ENCODE data around the gene BTRC. TPM values are rescaled to one million over a fixed set of nuclear protein-coding genes. Genes with fewer than 3 reads are reported as not detected.

Gene BTRC
- total and polyA plus RNA-seq, 2 donors (not counting 3 experiments of a cell fraction or from before 2014, with no cell fraction given), result 11.6 to 18.5 TPM

GRCh38 chr10:101565936-101566332 lies 212.0 kb downstream of the BTRC start:
- Histone ChIP-seq H3K4me2 (ENCODE audit: insufficient read depth, low read length) (no peak overlapping the region), H3K4me1 (ENCODE audit: control insufficient read depth, extremely low read depth, insufficient read depth, low read length) (peaks cover 7% of the 10 kb centered on the region), H3K36me3 (ENCODE audit: control insufficient read depth in 2 of 2, extremely low read depth in 1 of 2, insufficient read depth in 2 of 2, low read length in 2 of 2) (no peaks in the 10 kb centered on the region), H3K27me3 (ENCODE audit: control insufficient read depth in 2 of 2, insufficient read depth in 2 of 2, low read length in 2 of 2) (peaks cover 26 to 27% of the 10 kb centered on the region in 2 experiments), H3K79me2 (ENCODE audit: control insufficient read depth, insufficient read depth, low read length) (no peaks in the 10 kb centered on the region), H3K9ac (replicated peaks; ENCODE audit: extremely low read depth, insufficient read depth, low read length) (no peak overlapping the region), H3K4me3 (replicated peaks in 1 of 3; ENCODE audit: insufficient read depth in 1 of 3, low read depth in 1 of 3, low read length in 3 of 3) (no peak overlapping the region), H3K9me1 (replicated peaks; ENCODE audit: control insufficient read depth, extremely low read depth, insufficient read depth, low read length) (no peaks in the 10 kb centered on the region), H2AFZ (ENCODE audit: low read depth, low read length) (no peak overlapping the region), H3K9me3 (replicated peaks; ENCODE audit: control insufficient read depth, insufficient read depth, low read length) (no peaks in the 10 kb centered on the region), H4K20me1 (replicated peaks; ENCODE audit: control insufficient read depth, extremely low read depth, insufficient read depth, low read length) (no peaks in the 10 kb centered on the region), H3K27ac (ENCODE audit: insufficient read depth, low read depth, low read length) (no peak overlapping the region)
- TF ChIP-seq EZH2 (IDR thresholded peaks at IDR 0.05; ENCODE audit: borderline replicate concordance, low read depth, low read length, severe bottlenecking) (no peak), MYC (IDR thresholded peaks at IDR 0.05; ENCODE audit: low read depth, low read length) (no peak), JUN (IDR thresholded peaks at IDR 0.05; ENCODE audit: borderline replicate concordance, insufficient read depth, insufficient read length, low read depth) (no peak), GATA2 (IDR thresholded peaks at IDR 0.05; ENCODE audit: insufficient read depth, insufficient read length, low read depth, low read length) (no peak), POLR2AphosphoS5 (IDR thresholded peaks at IDR 0.05; ENCODE audit: insufficient read depth, low read depth, low read length) (no peak), POLR2A (IDR thresholded peaks at IDR 0.05; ENCODE audit: low read depth, low read length) (no peak), MAX (IDR thresholded peaks at IDR 0.05; ENCODE audit: insufficient read depth, insufficient read length) (no peak), CTCF (IDR thresholded peaks at IDR 0.05; ENCODE audit: extremely low read depth in 1 of 2, insufficient read depth in 1 of 2, low read depth in 1 of 2, low read length in 2 of 2) (no peak), FOS (IDR thresholded peaks at IDR 0.05; ENCODE audit: borderline replicate concordance, insufficient read depth, low read length) (no peak)
- DNase-seq (ENCODE audit: low read depth, low spot score) (no peak), FAIRE-seq (no peak)
- POLR2A ChIA-PET, result no interaction called here
- intact Hi-C loops (cut with micrococcal nuclease) (no loop called here), dilution Hi-C loops (cut with MboI; ENCODE audit: extremely low pct_ligation_motif_present, low sequenced_read_pairs) (no loop called here)
- CTCF ChIA-PET, result no interaction called here
- no TSS peak for BruUV-seq (replicated peaks)
